ENCODE measurements around the gene CEP250.

The CEP250 gene

GRCh38 chr20:35431621-35432429, 23.6 kb upstream of the CEP250 start:
- H3K4me3 ChIP-seq (ENCODE audit: low read length): no peak overlapping the region
- no peak for DNase-seq (ENCODE audit: low read depth)
- no peak for TF ChIP-seq CTCF (conservative IDR thresholded peaks at IDR 0.05; ENCODE audit: low read depth, low read length)

GRCh38 chr20:35432430-35432735, 23.0 kb upstream of the CEP250 start:
- no peak for DNase-seq (ENCODE audit: low read depth)
- TF ChIP-seq CTCF (conservative IDR thresholded peaks at IDR 0.05; ENCODE audit: low read depth, low read length): no peak
- H3K4me3 ChIP-seq (ENCODE audit: low read length): no peak overlapping the region

GRCh38 chr20:35433337-35433736, 22.1 kb upstream of the CEP250 start:
- no peak for TF ChIP-seq CTCF (conservative IDR thresholded peaks at IDR 0.05; ENCODE audit: low read depth, low read length)
- no peak for DNase-seq (ENCODE audit: low read depth)
- H3K4me3 ChIP-seq (ENCODE audit: low read length): no peak overlapping the region

- DNase-seq (ENCODE audit: low read depth): no peak
- TF ChIP-seq CTCF (conservative IDR thresholded peaks at IDR 0.05; ENCODE audit: low read depth, low read length): no peak
- no peak overlapping the region for H3K4me3 ChIP-seq (ENCODE audit: low read length)
Observed at GRCh38 chr20:35434085-35435005, 21.1 kb upstream of the CEP250 start.

- no peak for DNase-seq (ENCODE audit: low read depth)
- no peak overlapping the region for H3K4me3 ChIP-seq (ENCODE audit: low read length)
- TF ChIP-seq CTCF (conservative IDR thresholded peaks at IDR 0.05; ENCODE audit: low read depth, low read length): no peak
Observed at GRCh38 chr20:35436177-35436573, 19.2 kb upstream of the CEP250 start.

- H3K4me3 ChIP-seq (ENCODE audit: low read length): peak overlapping the region; percentile 30
- no peak for TF ChIP-seq CTCF (conservative IDR thresholded peaks at IDR 0.05; ENCODE audit: low read depth, low read length)
- no peak for DNase-seq (ENCODE audit: low read depth)
Observed at GRCh38 chr20:35437599-35437998, 17.8 kb upstream of the CEP250 start.

Data from retinal pigment epithelial cell (primary cell).